NCI-H748 (cell line): ENCODE data around the gene SNTG2.
A peak's percentile ranks its signal among the peaks of the same experiment; 100 is the strongest.

ENCODE experiments used
- DNase-seq: peaks from one replicate; lab custom pipeline; 2025; ENCODE audit not compliant: unreplicated experiment; lab: John Stamatoyannopoulos, UW

The SNTG2 gene

GRCh38 chr2:1169291-1169949, 218.8 kb downstream of the SNTG2 start:
- DNase-seq: no peak

GRCh38 chr2:1170241-1170640, 219.6 kb downstream of the SNTG2 start:
- DNase-seq: no peak

GRCh38 chr2:1170711-1171110, 220.1 kb downstream of the SNTG2 start:
- no peak for DNase-seq

- DNase-seq: no peak
Measured at GRCh38 chr2:1173528-1173927, 222.9 kb downstream of the SNTG2 start.

GRCh38 chr2:1181893-1182292, 231.2 kb downstream of the SNTG2 start:
- no peak for DNase-seq

- DNase-seq: no peak
Measured at GRCh38 chr2:1183300-1183699, 232.7 kb downstream of the SNTG2 start.

GRCh38 chr2:1186421-1186820, 235.8 kb downstream of the SNTG2 start:
- no peak for DNase-seq

- DNase-seq: no peak
Measured at GRCh38 chr2:1187189-1187588, 236.5 kb downstream of the SNTG2 start.

- DNase-seq: no peak
Measured at GRCh38 chr2:1192121-1192520, 241.5 kb downstream of the SNTG2 start.

GRCh38 chr2:1193801-1194200, 243.2 kb downstream of the SNTG2 start:
- DNase-seq: no peak

- DNase-seq: no peak
Measured at GRCh38 chr2:1203772-1204171, 253.1 kb downstream of the SNTG2 start.

- no peak for DNase-seq
Measured at GRCh38 chr2:1205853-1206252, 255.2 kb downstream of the SNTG2 start.

- no peak for DNase-seq
Measured at GRCh38 chr2:1207962-1208510, 257.4 kb downstream of the SNTG2 start.

- no peak for DNase-seq
Measured at GRCh38 chr2:1208522-1208921, 257.9 kb downstream of the SNTG2 start.

- no peak for DNase-seq
Measured at GRCh38 chr2:1209246-1209645, 258.6 kb downstream of the SNTG2 start.

GRCh38 chr2:1209761-1210160, 259.1 kb downstream of the SNTG2 start:
- DNase-seq: no peak

- no peak for DNase-seq
Measured at GRCh38 chr2:1210352-1210751, 259.7 kb downstream of the SNTG2 start.

GRCh38 chr2:1219901-1220573, 269.4 kb downstream of the SNTG2 start:
- no peak for DNase-seq

- DNase-seq: no peak
Measured at GRCh38 chr2:1222056-1222455, 271.4 kb downstream of the SNTG2 start.

- DNase-seq: no peak
Measured at GRCh38 chr2:1223791-1224190, 273.1 kb downstream of the SNTG2 start.

GRCh38 chr2:1224901-1225300, 274.3 kb downstream of the SNTG2 start:
- peak; percentile 90 for DNase-seq

GRCh38 chr2:1226766-1227165, 276.1 kb downstream of the SNTG2 start:
- peak; percentile 97 for DNase-seq
